Stimulated activated naive CD8-positive, alpha-beta T cell treated with anti-CD3 and anti-CD28 coated beads, Interleukin-15, Interleukin-2, amounts not matched to agents 100 U/mL and 50 U/mL, for 24 hours (primary cell): ENCODE data around the gene OR52H1.

Experiments used
- ATAC-seq: fragments of 150-1000 bp; cut with Tn5 transposase; one replicate; pipeline ENCODE4 v1.10.0; 2021
- DNase-seq: peaks from one replicate; pipeline ENCODE4 v3.0.0; 2021

OR52H1 gene

GRCh38 chr11:5531053-5531831 lies 17.1 kb downstream of the OR52H1 start:
- peak; percentile 19 for ATAC-seq

GRCh38 chr11:5528495-5528894 lies 19.8 kb downstream of the OR52H1 start:
- ATAC-seq (no peak), DNase-seq (no peak)

More at GRCh38 chr11:5531053-5531831, 17.1 kb downstream of the OR52H1 start:
- DNase-seq = no peak

- ATAC-seq (no peak), DNase-seq (no peak)
Measured at GRCh38 chr11:5527716-5528115, 20.6 kb downstream of the OR52H1 start.

GRCh38 chr11:5524756-5525155 lies 23.6 kb downstream of the OR52H1 start:
- ATAC-seq = no peak
- DNase-seq = no peak

GRCh38 chr11:5522308-5522707 lies 26.0 kb downstream of the OR52H1 start:
- DNase-seq (no peak), ATAC-seq (no peak)

- ATAC-seq = no peak
- DNase-seq = no peak
Measured at GRCh38 chr11:5521540-5521939, 26.8 kb downstream of the OR52H1 start.

- DNase-seq (no peak), ATAC-seq (no peak)
Measured at GRCh38 chr11:5516599-5516998, 31.7 kb downstream of the OR52H1 start, which contains the start of gene UBQLNL. TSS of gene UBQLNL (minus strand) at chr11:5516699. CDS start at chr11:5516441, 258 bp downstream.

- ATAC-seq = no peak
- DNase-seq = no peak
Measured at GRCh38 chr11:5514841-5515240, 33.5 kb downstream of the OR52H1 start.

GRCh38 chr11:5509803-5510202 lies 38.5 kb downstream of the OR52H1 start, which contains the start of gene UBQLN3:
TSS of gene UBQLN3 (minus strand) at chr11:5509957. CDS start at chr11:5509558, 399 bp downstream.
- DNase-seq = no peak
- ATAC-seq = peak; percentile 29

- no peak for ATAC-seq
- no peak for DNase-seq
Measured at GRCh38 chr11:5508605-5509004, 39.7 kb downstream of the OR52H1 start.

GRCh38 chr11:5507933-5508305 lies 40.4 kb downstream of the OR52H1 start:
- DNase-seq (no peak), ATAC-seq (no peak)

- ATAC-seq (no peak), DNase-seq (no peak)
Measured at GRCh38 chr11:5507177-5507932, 41.0 kb downstream of the OR52H1 start.

GRCh38 chr11:5505363-5506048 lies 42.8 kb downstream of the OR52H1 start:
- no peak for DNase-seq

GRCh38 chr11:5504403-5504921 lies 43.9 kb downstream of the OR52H1 start:
- no peak for DNase-seq
- ATAC-seq = no peak

More at GRCh38 chr11:5505363-5506048, 42.8 kb downstream of the OR52H1 start:
- ATAC-seq = no peak

GRCh38 chr11:5500393-5500801 lies 47.9 kb downstream of the OR52H1 start:
- no peak for ATAC-seq
- DNase-seq = no peak

- ATAC-seq (no peak), DNase-seq (no peak)
Measured at GRCh38 chr11:5499671-5500070, 48.7 kb downstream of the OR52H1 start.
